IMR-90 (cell line): ENCODE data around the gene INSYN2A. TPM values are rescaled to one million over a fixed set of nuclear protein-coding genes. Genes with fewer than 3 reads are reported as not detected.
A peak's percentile ranks its signal among the peaks of the same experiment; 100 is the strongest.

Experiments
- ATAC-seq: fragments of 200-7000 bp; cut with Tn5 transposase; 2 replicates; pipeline ENCODE4 v1.9.1; 2020; ENCODE audit warnings: low read depth, mild to moderate bottlenecking, moderate library complexity
- Bru-seq: library from RNA; stranded (reverse); fragments of 400-500 nt; gene quantifications from one replicate; lab custom pipeline; 2021; lab: Mats Ljungman, UMichigan
- BruChase-seq, 2 experiments: library from RNA; stranded (reverse); fragments of 400-500 nt; gene quantifications; one replicate each; lab custom pipeline; 2021; lab: Mats Ljungman, UMichigan
- BruUV-seq: library from RNA; stranded (reverse); fragments of 400-500 nt; replicated peaks from 2 replicates; lab custom pipeline; 2021; lab: Mats Ljungman, UMichigan
- CTCF ChIA-PET: fragments of 300-600 bp; formaldehyde crosslinking; extraction: SDS; loops from one replicate; lab custom pipeline; 2021; ENCODE audit warnings: antibody characterized with exemption; lab: Yijun Ruan, JAX
- POLR2A ChIA-PET: fragments of 300-600 bp; sonication (Branson Sonifier 250); formaldehyde crosslinking; loops from one replicate; lab custom pipeline; 2022; ENCODE audit warnings: antibody characterized with exemption; ENCODE audit not compliant: unreplicated experiment; lab: Charles Lee
- DNase-seq: peaks from one replicate; pipeline ENCODE4 v3.0.0; 2013
- H2AFZ ChIP-seq: replicated peaks from 2 replicates; pipeline ENCODE3; 2013; ENCODE audit warnings: low read length, mild to moderate bottlenecking; ENCODE audit not compliant: poor library complexity
- H2AK5ac ChIP-seq: 2 replicates; pipeline ENCODE4 v1.6.1; 2013; ENCODE audit warnings: low read depth, low read length, inconsistent platforms
- H2AK9ac ChIP-seq: replicated peaks from 2 replicates; pipeline ENCODE3; 2013; ENCODE audit warnings: mild to moderate bottlenecking, low read depth, low read length, moderate library complexity; ENCODE audit not compliant: poor library complexity
- H2BK120ac ChIP-seq: 2 replicates; pipeline ENCODE4 v1.6.1; 2013; ENCODE audit warnings: low read depth, low read length, inconsistent platforms
- H2BK15ac ChIP-seq: 3 replicates; pipeline ENCODE4 v1.6.1; 2013; ENCODE audit warnings: low read depth, low read length, inconsistent platforms
- H2BK20ac ChIP-seq: 2 replicates; pipeline ENCODE4 v1.6.1; 2013; ENCODE audit warnings: low read depth, mild to moderate bottlenecking, inconsistent platforms, low read length, moderate library complexity
- H2BK5ac ChIP-seq: 2 replicates; pipeline ENCODE4 v1.6.1; 2013; ENCODE audit warnings: mild to moderate bottlenecking, low read depth, low read length, inconsistent platforms; ENCODE audit not compliant: poor library complexity, severe bottlenecking
- H3K14ac ChIP-seq: replicated peaks from 2 replicates; pipeline ENCODE4 v1.6.1; 2013; ENCODE audit warnings: low read depth, low read length, inconsistent platforms
- H3K18ac ChIP-seq: 2 replicates; pipeline ENCODE4 v1.6.1; 2013; ENCODE audit warnings: low read depth, low read length, control low read depth
- H3K23ac ChIP-seq: 2 replicates; pipeline ENCODE4 v1.6.1; 2013; ENCODE audit warnings: low read depth, low read length, inconsistent platforms
- H3K27ac ChIP-seq: 2 replicates; pipeline ENCODE4 v1.5.1; 2013; ENCODE audit warnings: mild to moderate bottlenecking, control low read depth, low read length; ENCODE audit not compliant: insufficient read depth
- H3K27me3 ChIP-seq: 2 replicates; pipeline ENCODE4 v1.6.1; 2013; ENCODE audit warnings: low read length; ENCODE audit not compliant: control insufficient read depth, insufficient read depth
- H3K36me3 ChIP-seq: 2 replicates; pipeline ENCODE4 v1.6.1; 2013; ENCODE audit warnings: low read length, mixed read lengths; ENCODE audit not compliant: control insufficient read depth, insufficient read depth
- H3K4ac ChIP-seq: 2 replicates; pipeline ENCODE4 v1.6.1; 2013; ENCODE audit warnings: low read depth, low read length, inconsistent platforms
- H3K4me1 ChIP-seq: 2 replicates; pipeline ENCODE4 v1.6.1; 2013; ENCODE audit warnings: low read length, mixed read lengths; ENCODE audit not compliant: control insufficient read depth, insufficient read depth
- H3K4me2 ChIP-seq: 2 replicates; pipeline ENCODE4 v1.6.1; 2013; ENCODE audit warnings: low read depth, mild to moderate bottlenecking, control low read depth, low read length, moderate library complexity
- H3K4me3 ChIP-seq: 2 replicates; pipeline ENCODE4 v1.5.1; 2013; ENCODE audit warnings: low read depth, mild to moderate bottlenecking, control low read depth, low read length, moderate library complexity; ENCODE audit not compliant: insufficient read depth
- H3K56ac ChIP-seq: 2 replicates; pipeline ENCODE4 v1.6.1; 2013; ENCODE audit warnings: low read length, inconsistent platforms; ENCODE audit not compliant: insufficient read depth; ENCODE audit errors: extremely low read depth
- H3K79me1 ChIP-seq, 2 experiments: 2 replicates each; pipeline ENCODE4 v1.6.1; 2013; ENCODE audit warnings: low read length in 2 of 2, inconsistent platforms in 1 of 2, low read depth in 1 of 2
- H3K9ac ChIP-seq: 2 replicates; pipeline ENCODE4 v1.6.1; 2013; ENCODE audit warnings: low read depth, low read length, control low read depth
- H3K9me1 ChIP-seq: 2 replicates; pipeline ENCODE4 v1.6.1; 2013; ENCODE audit warnings: low read length, inconsistent platforms; ENCODE audit not compliant: insufficient read depth
- H3K9me3 ChIP-seq: 2 replicates; pipeline ENCODE4 v1.6.1; 2013; ENCODE audit warnings: low read length; ENCODE audit not compliant: control insufficient read depth, insufficient read depth
- H4K20me1 ChIP-seq: 2 replicates; pipeline ENCODE4 v1.6.1; 2013; ENCODE audit warnings: low read length, inconsistent platforms; ENCODE audit not compliant: insufficient read depth
- H4K5ac ChIP-seq: 2 replicates; pipeline ENCODE4 v1.6.1; 2013; ENCODE audit warnings: mild to moderate bottlenecking, low read depth, low read length, control low read depth
- H4K8ac ChIP-seq, 2 experiments: 2 replicates each; pipeline ENCODE4 v1.6.1; 2013; ENCODE audit warnings: low read depth in 2 of 2, low read length in 2 of 2, control low read depth in 1 of 2, inconsistent platforms in 1 of 2
- H4K91ac ChIP-seq: 2 replicates; pipeline ENCODE4 v1.6.1; 2013; ENCODE audit warnings: low read depth, low read length, inconsistent platforms; ENCODE audit not compliant: insufficient read depth
- CHD1 ChIP-seq: IDR thresholded peaks from 2 replicates; pipeline ENCODE4 v1.6.1; 2012; ENCODE audit warnings: low read depth, low read length, improper control_type of control experiment
- ELK1 ChIP-seq: fragments of 150-350 bp; IDR thresholded peaks from 2 replicates; pipeline ENCODE4 v1.6.1; 2016; ENCODE audit warnings: low read depth, mild to moderate bottlenecking, low read length, moderate library complexity, borderline replicate concordance
- FOS ChIP-seq: fragments of 150-350 bp; IDR thresholded peaks from 2 replicates; pipeline ENCODE4 v1.6.1; 2016; ENCODE audit warnings: low read depth, low read length
- MXI1 ChIP-seq: IDR thresholded peaks from 2 replicates; pipeline ENCODE4 v1.6.1; 2012; ENCODE audit warnings: low read depth, mild to moderate bottlenecking, low read length, moderate library complexity, borderline replicate concordance
- POLR2A ChIP-seq: IDR thresholded peaks from 2 replicates; pipeline ENCODE4 v1.6.1; 2012; ENCODE audit warnings: mild to moderate bottlenecking, low read depth, low read length
- RAD21 ChIP-seq: IDR thresholded peaks from 2 replicates; pipeline ENCODE4 v1.6.1; 2012; ENCODE audit warnings: low read length, improper control_type of control experiment
- RFX5 ChIP-seq: IDR thresholded peaks from 2 replicates; pipeline ENCODE4 v1.8.0; 2012; ENCODE audit warnings: low read depth, mild to moderate bottlenecking, low read length, moderate library complexity
- SMC3 ChIP-seq: fragments of 150-350 bp; IDR thresholded peaks from 2 replicates; pipeline ENCODE4 v1.6.1; 2016; ENCODE audit warnings: low read depth, mild to moderate bottlenecking, antibody characterized with exemption, low read length, moderate library complexity
- WGBS, 2 experiments: methylation state at CpG; one replicate each; pipeline versions ENCODE4 v1.1.5 to v1.1.7; 2013; ENCODE audit warnings: missing lambda C conversion rate in 2 of 2; ENCODE audit not compliant: insufficient read length in 1 of 2; ENCODE audit errors: extremely low coverage in 2 of 2; 5-methylcytosine and 5-hydroxymethylcytosine counted together
- dilution Hi-C: fragments of 300-500 bp; cut with HindIII; formaldehyde crosslinking; loops from one replicate; pipeline ENCODE4 v1.14.3; 2018; ENCODE audit warnings: low sequenced_read_pairs; ENCODE audit not compliant: unreplicated experiment
- in situ Hi-C: fragments of 300-500 bp; cut with MboI; formaldehyde crosslinking; loops from 3 replicates; pipeline ENCODE4 v1.14.3; 2019; ENCODE audit warnings: low sequenced_read_pairs, inconsistent platforms, mixed read lengths
- intact Hi-C: fragments of 100-400 bp; cut with micrococcal nuclease; formaldehyde crosslinking; loops from 2 replicates; pipeline ENCODE4 v1.10.0; 2022
- long read RNA-seq: library from polyadenylated mRNA; unstranded; transcript quantifications from one replicate; pipeline ENCODE4 v2.0.0, GENCODE V29; 2021; ENCODE audit not compliant: unreplicated experiment
- polyA plus RNA-seq, 3 experiments: library from polyadenylated mRNA; depleted of rRNA; stranded (reverse); fragments of >200 nt; gene quantifications; 2 replicates each; pipeline ENCODE4 v1.2.3, GENCODE V29; 2012; ENCODE audit warnings: low replicate concordance in 1 of 3
- total RNA-seq: library from RNA; depleted of rRNA; stranded (reverse); fragments of >200 nt; gene quantifications from 2 replicates; pipeline ENCODE4 v1.2.3, GENCODE V29; 2012; rRNA removed
- TF ChIP-seq, protein P1 (sequence below): fragments of 150-350 bp; IDR thresholded peaks from 2 replicates; pipeline ENCODE4 v1.6.1; 2017; ENCODE audit warnings: mild to moderate bottlenecking, antibody characterized with exemption, low read length, low read depth

INSYN2A gene, protein sequence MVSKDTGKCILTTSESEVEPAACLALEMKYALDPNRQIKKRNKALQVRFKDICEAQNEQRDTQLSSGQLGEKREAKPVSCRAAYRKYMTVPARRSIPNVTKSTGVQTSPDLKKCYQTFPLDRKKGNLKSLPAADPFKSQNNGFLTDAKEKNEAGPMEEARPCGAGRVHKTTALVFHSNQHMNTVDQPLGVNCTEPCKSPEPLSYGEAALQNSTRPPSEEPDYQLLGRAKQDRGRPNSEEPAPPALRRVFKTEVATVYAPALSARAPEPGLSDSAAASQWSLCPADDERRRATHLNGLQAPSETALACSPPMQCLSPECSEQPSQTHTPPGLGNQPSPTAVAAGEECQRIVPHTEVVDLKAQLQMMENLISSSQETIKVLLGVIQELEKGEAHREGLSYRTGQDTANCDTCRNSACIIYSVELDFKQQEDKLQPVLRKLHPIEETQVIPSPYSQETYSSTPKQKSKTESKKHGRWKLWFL
- total RNA-seq (under 0.01 and 0.18 TPM in 2 replicates), polyA plus RNA-seq (2012; rRNA removed) (0.10 and 0.11 TPM in 2 replicates), Bru-seq, nascent RNA (percentile 28 among the genes with signal in this experiment), BruChase-seq, experiment 1, labeled RNA remaining after a 6-hour chase (percentile 22 among the genes with signal in this experiment), BruChase-seq, experiment 2, labeled RNA remaining after a 2-hour chase (percentile 28 among the genes with signal in this experiment)
- polyA plus RNA-seq (2012; cell fraction: cytosol; rRNA removed) = 0.09 and 0.12 TPM in 2 replicates
- 0.05 and 0.09 TPM in 2 replicates for polyA plus RNA-seq (2012; cell fraction: nucleus; rRNA removed; ENCODE audit: low replicate concordance)
- long read RNA-seq, partial matches to known transcripts = 0 of 3 reads
- long read RNA-seq, other reads (novel, unspliced or antisense) = 3 of 3 reads

- peaks cover 9% of the 10 kb centered on the region for H3K9me1 ChIP-seq
- H4K5ac ChIP-seq = no peak within 1 kb of the TSS
- H3K27me3 ChIP-seq = no peaks in the 10 kb centered on the region; the same call in 1 of the 2 replicates
- H4K8ac ChIP-seq = no peak within 1 kb of the TSS
- H3K79me1 ChIP-seq = peaks cover 3 to 24% of the 10 kb centered on the region in 2 experiments; a peak in 3 of 4 replicates
- ChIA-PET POLR2A (no interaction called here), CTCF (no interaction called here)
- no peak within 1 kb of the TSS; the same call in 1 of the 2 replicates for H3K27ac ChIP-seq
- no TSS peak for BruUV-seq
- dilution Hi-C loops (no loop called here), in situ Hi-C loops (no loop called here), intact Hi-C loops (loop anchor here (5.0 to 10.0 kb wide), 2 partner anchors 228 to 656 kb away; no protein-coding TSS in a partner anchor)
- H2AFZ ChIP-seq = peak within 1 kb of the TSS; percentile 57
- peaks cover 8% of the 10 kb centered on the region; the same call in 1 of the 2 replicates for H3K4me1 ChIP-seq
- no peak within 1 kb of the TSS for H2BK15ac ChIP-seq
- H3K14ac ChIP-seq = no peak within 1 kb of the TSS
- peak within 1 kb of the TSS; percentile 42; the same call in 1 of the 2 replicates for H3K23ac ChIP-seq
- H4K91ac ChIP-seq = no peak within 1 kb of the TSS
- H2AK5ac ChIP-seq = no peak within 1 kb of the TSS
- no peak within 1 kb of the TSS; the same call in 1 of the 2 replicates for H3K18ac ChIP-seq
- H2BK20ac ChIP-seq = no peak within 1 kb of the TSS
- DNase-seq (peak; percentile 44), ATAC-seq (peak; percentile 77)
- no peak within 1 kb of the TSS for H2BK5ac ChIP-seq
- H2BK120ac ChIP-seq = no peak within 1 kb of the TSS
- peaks cover 3% of the 10 kb centered on the region; the same call in 1 of the 2 replicates for H3K36me3 ChIP-seq
- no CpG with 5 or more reads among the region's 81 CpGs for WGBS, 2 experiments
- H3K9ac ChIP-seq = peak within 1 kb of the TSS; percentile 45; the same call in 1 of the 2 replicates
- H3K56ac ChIP-seq = no peak within 1 kb of the TSS
- H4K20me1 ChIP-seq = peaks cover 49% of the 10 kb centered on the region
- peak within 1 kb of the TSS; percentile 57 for H2AK9ac ChIP-seq
- H3K9me3 ChIP-seq = no peaks in the 10 kb centered on the region
- peak within 1 kb of the TSS; percentile 22; the same call in 1 of the 2 replicates for H3K4ac ChIP-seq
- peak within 1 kb of the TSS; percentile 44 for H3K4me3 ChIP-seq
- H3K4me2 ChIP-seq = peak within 1 kb of the TSS; percentile 79
- TF ChIP-seq RFX5 (no peak), CHD1 (no peak), RAD21 (peak; percentile 34), POLR2A (no peak), MXI1 (no peak), SMC3 (no peak), FOS (no peak), ELK1 (no peak)
- TF ChIP-seq, protein P1, sequence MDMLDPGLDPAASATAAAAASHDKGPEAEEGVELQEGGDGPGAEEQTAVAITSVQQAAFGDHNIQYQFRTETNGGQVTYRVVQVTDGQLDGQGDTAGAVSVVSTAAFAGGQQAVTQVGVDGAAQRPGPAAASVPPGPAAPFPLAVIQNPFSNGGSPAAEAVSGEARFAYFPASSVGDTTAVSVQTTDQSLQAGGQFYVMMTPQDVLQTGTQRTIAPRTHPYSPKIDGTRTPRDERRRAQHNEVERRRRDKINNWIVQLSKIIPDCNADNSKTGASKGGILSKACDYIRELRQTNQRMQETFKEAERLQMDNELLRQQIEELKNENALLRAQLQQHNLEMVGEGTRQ = no peak
These were observed at the start of gene INSYN2A for GRCh38 chr10:127196282-127197153. TSS of gene INSYN2A (minus strand) at chr10:127196591. CDS start at chr10:127176395, 20,196 bp downstream.
